Esophagus muscularis mucosa (tissue), 4 donors: Measurements from ENCODE around the gene DHDDS. TPM values are rescaled to one million over a fixed set of nuclear protein-coding genes. Genes with fewer than 3 reads are reported as not detected.
A peak's percentile ranks its signal among the peaks of the same experiment; 100 is the strongest.

Experiments
- DNase-seq: peaks from one replicate; pipeline ENCODE4 v3.0.0-alpha.2; 2017; ENCODE audit errors: extremely low spot score
- H3K27ac ChIP-seq, 4 donors: fragments of 200-600 bp; sonication (generic); replicated peaks in 1 of 4; 1 replicate in 3 of 4; 2 replicates in 1 of 4; pipeline ENCODE4 v1.5.1; 2016 to 2019; ENCODE audit warnings: mild to moderate bottlenecking in 1 of 4
- H3K27me3 ChIP-seq, 4 donors: fragments of 200-600 bp; sonication (generic); one replicate each; pipeline versions ENCODE4 v1.5.1 to v1.6.0; 2016 to 2019
- H3K36me3 ChIP-seq, 4 donors: fragments of 200-600 bp; sonication (generic); one replicate each; pipeline ENCODE4 v1.5.1; 2016 to 2019
- H3K4me1 ChIP-seq, 4 donors: fragments of 200-600 bp; sonication (generic); one replicate each; pipeline ENCODE4 v1.5.1; 2016 to 2019
- H3K4me3 ChIP-seq, 4 donors: fragments of 200-600 bp; sonication (generic); 1 replicate in 2 of 4; 2 replicates in 2 of 4; pipeline ENCODE4 v1.5.1; 2016 to 2019; ENCODE audit warnings: mild to moderate bottlenecking in 4 of 4, moderate library complexity in 1 of 4
- H3K9me3 ChIP-seq, 4 donors: fragments of 200-600 bp; sonication (generic); 1 replicate in 3 of 4; 2 replicates in 1 of 4; pipeline ENCODE4 v1.5.1; 2016 to 2019
- CTCF ChIP-seq, 3 experiments: fragments of 200-600 bp in 2 of 3; fragments of 450-650 bp in 1 of 3; sonication (generic) in 2 of 3; IDR thresholded peaks; one replicate each; pipeline ENCODE4 v1.5.1; 2017 to 2019; ENCODE audit warnings: antibody characterized with exemption in 3 of 3, mild to moderate bottlenecking in 2 of 3, moderate library complexity in 1 of 3
- EP300 ChIP-seq: sonication (generic); formaldehyde crosslinking; IDR thresholded peaks from one replicate; pipeline ENCODE4 v1.6.1; 2017; ENCODE audit warnings: antibody characterized with exemption
- POLR2A ChIP-seq: fragments of 450-650 bp; IDR thresholded peaks from one replicate; pipeline ENCODE4 v1.6.1; 2017; ENCODE audit warnings: antibody characterized with exemption, moderate library complexity, mild to moderate bottlenecking, low read depth
- POLR2AphosphoS5 ChIP-seq, 2 donors: sonication (generic); formaldehyde crosslinking; IDR thresholded peaks; one replicate each; pipeline ENCODE4 v1.6.1; 2017; ENCODE audit warnings: antibody characterized with exemption in 2 of 2
- WGBS: methylation state at CpG from one replicate; pipeline ENCODE4 v1.1.5; 2018; 5-methylcytosine and 5-hydroxymethylcytosine counted together
- intact Hi-C: fragments of 100-400 bp; cut with DNase I; formaldehyde crosslinking; loops from one replicate; pipeline ENCODE4 v1.15.1; 2023
- total RNA-seq, 4 donors: library from RNA; depleted of rRNA; stranded (reverse); fragments of >200 nt; gene quantifications; one replicate each; pipeline versions ENCODE4 v1.1.0 to v1.2.1, GENCODE V29; 2016

Gene DHDDS
- total RNA-seq, 4 donors from 2014 or later: 28.7 to 38.9 (median 30.4) TPM

DNA sequence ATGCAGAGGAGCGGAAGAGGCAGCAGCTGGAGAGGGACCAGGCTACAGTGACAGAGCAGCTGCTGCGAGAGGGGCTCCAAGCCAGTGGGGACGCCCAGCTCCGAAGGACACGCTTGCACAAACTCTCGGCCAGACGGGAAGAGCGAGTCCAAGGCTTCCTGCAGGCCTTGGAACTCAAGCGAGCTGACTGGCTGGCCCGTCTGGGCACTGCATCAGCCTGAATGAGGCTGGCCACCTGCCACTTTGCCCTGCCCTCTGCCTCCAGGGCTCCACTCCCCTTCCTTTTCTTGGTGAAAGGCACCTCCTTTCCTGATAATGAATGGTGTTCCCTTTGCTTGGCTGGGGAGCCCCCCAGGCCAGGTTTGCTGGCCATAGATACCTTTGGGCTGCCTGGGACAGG is 36.8 kb downstream of the DHDDS start:
- intact Hi-C loops: no loop called here
- no peaks in the 10 kb centered on the region for H3K27me3 ChIP-seq
- peaks cover 21 to 64% (median 58%) of the 10 kb centered on the region in 4 donors for H3K36me3 ChIP-seq
- no peak for DNase-seq
- H3K9me3 ChIP-seq: no peaks in the 10 kb centered on the region
- TF ChIP-seq POLR2AphosphoS5 (IDR thresholded peaks at IDR 0.05) (no peak), EP300 (no peak), POLR2A (no peak), CTCF (IDR thresholded peaks at IDR 0.05) (no peak)
- no peak overlapping the region for H3K4me3 ChIP-seq
- WGBS: 100% methylated on average over 1 of the region's 10 CpGs
- H3K4me1 ChIP-seq: peaks cover 16 to 38% (median 26%) of the 10 kb centered on the region in 4 donors
- no peak overlapping the region for H3K27ac ChIP-seq

- TF ChIP-seq POLR2A (no peak), CTCF (IDR thresholded peaks at IDR 0.05) (no peak), EP300 (no peak), POLR2AphosphoS5 (IDR thresholded peaks at IDR 0.05) (no peak)
- Histone ChIP-seq H3K4me3 (no peak overlapping the region), H3K9me3 (no peaks in the 10 kb centered on the region), H3K4me1 (peaks cover 18 to 44% (median 33%) of the 10 kb centered on the region in 4 donors), H3K27ac (no peak overlapping the region), H3K36me3 (peaks cover 23 to 64% (median 56%) of the 10 kb centered on the region in 4 donors), H3K27me3 (no peaks in the 10 kb centered on the region)
- intact Hi-C loops: no loop called here
- WGBS: 93% methylated on average over 5 of the region's 5 CpGs
- no peak for DNase-seq
These were observed 37.4 kb downstream of the DHDDS start for GRCh38 chr1:26469558-26469957.

DNA sequence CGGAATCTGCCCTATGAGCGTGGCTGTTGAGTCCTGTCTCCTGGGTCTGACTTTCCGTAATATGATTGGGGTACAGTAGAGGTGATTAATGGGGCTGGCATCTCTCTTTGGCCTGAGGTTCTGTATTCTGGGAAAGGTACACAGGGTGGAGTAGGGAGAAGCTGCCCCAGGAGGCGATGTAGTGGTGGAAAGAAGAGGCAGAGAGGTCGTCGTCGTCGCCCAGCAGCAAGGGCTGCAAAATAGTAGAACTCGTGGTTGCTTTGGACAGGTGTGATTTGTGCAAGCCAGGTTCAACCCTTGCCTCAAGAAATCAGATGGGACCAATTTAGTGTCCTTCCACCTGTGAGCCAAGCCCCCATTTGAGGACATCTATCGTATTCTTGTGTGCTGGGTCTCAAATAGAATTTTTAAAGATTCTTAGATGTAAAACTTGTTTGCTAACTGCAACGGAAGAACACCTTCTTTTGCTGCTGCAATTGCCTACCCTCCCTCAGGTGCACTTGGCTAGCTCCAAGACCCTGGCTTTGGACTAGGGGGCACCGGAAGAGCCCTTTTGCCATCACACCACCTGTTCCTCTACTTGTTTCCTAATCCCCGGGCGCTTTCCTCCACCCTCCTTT is 38.9 kb downstream of the DHDDS start:
- DNase-seq: no peak
- H3K4me3 ChIP-seq: peak overlapping the region in 3 of 4 donors; percentile 76 to 99 (median 90)
- no peaks in the 10 kb centered on the region for H3K9me3 ChIP-seq
- no peak for TF ChIP-seq POLR2AphosphoS5 (IDR thresholded peaks at IDR 0.05)
- no peak for TF ChIP-seq EP300
- TF ChIP-seq POLR2A: no peak
- TF ChIP-seq CTCF (IDR thresholded peaks at IDR 0.05): no peak
- 46% methylated on average over 13 of the region's 14 CpGs for WGBS
- H3K27ac ChIP-seq: peak overlapping the region in 1 of 4 donors; percentile 100
- H3K27me3 ChIP-seq: no peaks in the 10 kb centered on the region
- intact Hi-C loops: no loop called here
- peaks cover 18 to 44% (median 36%) of the 10 kb centered on the region in 4 donors for H3K4me1 ChIP-seq
- H3K36me3 ChIP-seq: peaks cover 22 to 57% (median 46%) of the 10 kb centered on the region in 4 donors

- peak; percentile 94 for DNase-seq
- WGBS: 1% methylated on average over 32 of the region's 52 CpGs
- peak overlapping the region; percentile 92 to 100 (median 96) for H3K27ac ChIP-seq
- intact Hi-C loops: no loop called here
- no peaks in the 10 kb centered on the region for H3K27me3 ChIP-seq
- peak overlapping the region; percentile 76 to 99 (median 83) for H3K4me3 ChIP-seq
- peaks cover 16 to 57% (median 45%) of the 10 kb centered on the region in 4 donors for H3K36me3 ChIP-seq
- H3K4me1 ChIP-seq: peaks cover 18 to 44% (median 36%) of the 10 kb centered on the region in 4 donors
- TF ChIP-seq CTCF (IDR thresholded peaks at IDR 0.05) (peak in 1 of 3 experiments; percentile 7), POLR2AphosphoS5 (IDR thresholded peaks at IDR 0.05) (peak in 1 of 2 donors; percentile 3), POLR2A (no peak)
- no peaks in the 10 kb centered on the region for H3K9me3 ChIP-seq
These were observed 39.6 kb downstream of the DHDDS start for GRCh38 chr1:26471498-26472319.
